Karpas-422 (cell line): ENCODE measurements around the gene GZMM. TPM values are rescaled to one million over a fixed set of nuclear protein-coding genes. Genes with fewer than 3 reads are reported as not detected.

Source experiments
- DNase-seq: peaks from one replicate; pipeline ENCODE4 v3.0.0-alpha.2; 2015
- H2AFZ ChIP-seq: fragments of 200-600 bp; sonication (generic); 2 replicates; pipeline ENCODE4 v1.6.1; 2014; ENCODE audit warnings: antibody characterized with exemption, low read length, mixed read lengths
- H3K27ac ChIP-seq: fragments of 200-600 bp; sonication (generic); 2 replicates; pipeline ENCODE4 v1.5.1; 2014; ENCODE audit warnings: mild to moderate bottlenecking, low read length, moderate library complexity
- H3K27me3 ChIP-seq: fragments of 200-600 bp; sonication (generic); 2 replicates; pipeline ENCODE4 v1.6.1; 2014; ENCODE audit warnings: low read length, mixed read lengths
- H3K36me3 ChIP-seq: fragments of 200-600 bp; sonication (generic); 2 replicates; pipeline ENCODE4 v1.6.1; 2014; ENCODE audit warnings: low read length, mixed read lengths; ENCODE audit not compliant: insufficient read depth
- H3K4me1 ChIP-seq: fragments of 200-600 bp; sonication (generic); 2 replicates; pipeline ENCODE4 v1.6.1; 2014; ENCODE audit warnings: mild to moderate bottlenecking, low read length, mixed read lengths
- H3K4me2 ChIP-seq: fragments of 200-600 bp; sonication (generic); 2 replicates; pipeline ENCODE4 v1.6.1; 2014; ENCODE audit warnings: low read length, low read depth, mild to moderate bottlenecking; ENCODE audit not compliant: poor library complexity, severe bottlenecking
- H3K4me3 ChIP-seq: fragments of 200-600 bp; sonication (generic); 2 replicates; pipeline ENCODE4 v1.5.1; 2014; ENCODE audit warnings: mild to moderate bottlenecking, antibody characterized with exemption, low read length, mixed read lengths
- H3K79me2 ChIP-seq: fragments of 200-600 bp; sonication (generic); 2 replicates; pipeline ENCODE4 v1.6.1; 2014; ENCODE audit warnings: mild to moderate bottlenecking, low read length, mixed read lengths
- H3K9ac ChIP-seq: fragments of 200-600 bp; sonication (generic); 2 replicates; pipeline ENCODE4 v1.6.0; 2014; ENCODE audit warnings: low read length
- H3K9me2 ChIP-seq: fragments of 200-600 bp; sonication (generic), shearing (Covaris generic); replicated peaks from 2 replicates; pipeline ENCODE4 v1.6.0; 2014; ENCODE audit warnings: mild to moderate bottlenecking, low read length, moderate library complexity; ENCODE audit not compliant: insufficient read depth
- H3K9me3 ChIP-seq: fragments of 300-700, 200-600 bp; sonication (generic); 2 replicates; pipeline ENCODE4 v1.6.1; 2014; ENCODE audit warnings: low read length, mixed read lengths
- H4K20me1 ChIP-seq: fragments of 200-600 bp; sonication (generic); 2 replicates; pipeline ENCODE4 v1.6.1; 2014; ENCODE audit warnings: mild to moderate bottlenecking, antibody characterized with exemption, low read length, low read depth; ENCODE audit not compliant: insufficient read depth
- total RNA-seq: library from RNA; depleted of rRNA; stranded (reverse); fragments of >200 nt; shearing (Covaris generic); gene quantifications from 2 replicates; pipeline ENCODE4 v1.2.3, GENCODE V29; 2014; ENCODE audit warnings: low replicate concordance; rRNA removed

GZMM gene
- total RNA-seq: 0.32 TPM in 1 of 2 replicates, not detected in the other

- Histone ChIP-seq H3K4me3 (no peak within 1 kb of the TSS), H3K9ac (no peak within 1 kb of the TSS), H3K79me2 (no peaks in the 10 kb centered on the region), H3K4me2 (no peak within 1 kb of the TSS), H3K9me2 (no peaks in the 10 kb centered on the region), H2AFZ (no peak within 1 kb of the TSS), H3K9me3 (no peaks in the 10 kb centered on the region), H3K27me3 (no peaks in the 10 kb centered on the region), H3K4me1 (no peaks in the 10 kb centered on the region), H3K36me3 (no peaks in the 10 kb centered on the region), H4K20me1 (no peaks in the 10 kb centered on the region), H3K27ac (no peak within 1 kb of the TSS)
- peak; percentile 72 for DNase-seq
These were observed at the start of gene GZMM for GRCh38 chr19:543910-544608. TSS of gene GZMM (plus strand) at chr19:544053. CDS start at chr19:544072, 19 bp downstream.

- H4K20me1 ChIP-seq: no peaks in the 10 kb centered on the region
- no peak overlapping the region for H3K9ac ChIP-seq
- H3K27ac ChIP-seq: no peak overlapping the region
- H3K9me3 ChIP-seq: peaks cover 4% of the 10 kb centered on the region
- no peak for DNase-seq
- H2AFZ ChIP-seq: no peak overlapping the region
- no peaks in the 10 kb centered on the region for H3K36me3 ChIP-seq
- no peak overlapping the region for H3K4me2 ChIP-seq
- peaks cover 7% of the 10 kb centered on the region for H3K4me1 ChIP-seq
- H3K9me2 ChIP-seq: no peaks in the 10 kb centered on the region
- no peaks in the 10 kb centered on the region for H3K27me3 ChIP-seq
- H3K79me2 ChIP-seq: no peaks in the 10 kb centered on the region
- no peak overlapping the region for H3K4me3 ChIP-seq
These were observed 49.4 kb upstream of the GZMM start for GRCh38 chr19:494171-495080.

GRCh38 chr19:495081-495401, 48.8 kb upstream of the GZMM start:
- Histone ChIP-seq H3K9me2 (no peaks in the 10 kb centered on the region), H3K4me3 (no peak overlapping the region), H2AFZ (no peak overlapping the region), H3K27ac (no peak overlapping the region), H3K27me3 (no peaks in the 10 kb centered on the region), H3K4me1 (peaks cover 4% of the 10 kb centered on the region; the same call in 1 of the 2 replicates), H4K20me1 (no peaks in the 10 kb centered on the region), H3K9ac (no peak overlapping the region), H3K9me3 (peaks cover 4% of the 10 kb centered on the region), H3K79me2 (no peaks in the 10 kb centered on the region), H3K4me2 (no peak overlapping the region), H3K36me3 (no peaks in the 10 kb centered on the region)
- no peak for DNase-seq

GRCh38 chr19:495402-496111, 48.3 kb upstream of the GZMM start:
- Histone ChIP-seq H3K36me3 (no peaks in the 10 kb centered on the region), H3K27ac (no peak overlapping the region), H4K20me1 (no peaks in the 10 kb centered on the region), H3K9me3 (peaks cover 4% of the 10 kb centered on the region; the same call in 1 of the 2 replicates), H3K4me2 (no peak overlapping the region), H3K79me2 (no peaks in the 10 kb centered on the region), H2AFZ (no peak overlapping the region), H3K4me1 (peaks cover 4% of the 10 kb centered on the region; the same call in 1 of the 2 replicates), H3K27me3 (no peaks in the 10 kb centered on the region), H3K9me2 (no peaks in the 10 kb centered on the region), H3K4me3 (no peak overlapping the region), H3K9ac (no peak overlapping the region)
- DNase-seq: no peak

- no peak within 1 kb of the TSS for H2AFZ ChIP-seq
- no peak within 1 kb of the TSS for H3K4me3 ChIP-seq
- H3K9me2 ChIP-seq: no peaks in the 10 kb centered on the region
- H3K9me3 ChIP-seq: peaks cover 4% of the 10 kb centered on the region; the same call in 1 of the 2 replicates
- H3K36me3 ChIP-seq: no peaks in the 10 kb centered on the region
- H3K27me3 ChIP-seq: no peaks in the 10 kb centered on the region
- no peak for DNase-seq
- no peak within 1 kb of the TSS for H3K27ac ChIP-seq
- H3K79me2 ChIP-seq: no peaks in the 10 kb centered on the region
- no peak within 1 kb of the TSS for H3K4me2 ChIP-seq
- no peaks in the 10 kb centered on the region for H4K20me1 ChIP-seq
- H3K4me1 ChIP-seq: peaks cover 4% of the 10 kb centered on the region; the same call in 1 of the 2 replicates
- H3K9ac ChIP-seq: no peak within 1 kb of the TSS
These were observed 47.7 kb upstream of the GZMM start, which contains the start of gene MADCAM1 for GRCh38 chr19:496112-496665. TSS of gene MADCAM1 (plus strand) at chr19:496486. CDS start at chr19:496500, 14 bp downstream.

GRCh38 chr19:496986-497385, 46.9 kb upstream of the GZMM start:
- Histone ChIP-seq H3K4me3 (no peak overlapping the region), H3K4me1 (peaks cover 4% of the 10 kb centered on the region; the same call in 1 of the 2 replicates), H3K79me2 (no peaks in the 10 kb centered on the region), H3K9me3 (peaks cover 4% of the 10 kb centered on the region; the same call in 1 of the 2 replicates), H2AFZ (no peak overlapping the region), H3K27me3 (no peaks in the 10 kb centered on the region), H4K20me1 (no peaks in the 10 kb centered on the region), H3K9me2 (no peaks in the 10 kb centered on the region), H3K4me2 (no peak overlapping the region), H3K36me3 (no peaks in the 10 kb centered on the region), H3K9ac (no peak overlapping the region), H3K27ac (no peak overlapping the region)
- no peak for DNase-seq

- Histone ChIP-seq H3K4me1 (peaks cover 4% of the 10 kb centered on the region; the same call in 1 of the 2 replicates), H3K79me2 (no peaks in the 10 kb centered on the region), H3K4me2 (no peak overlapping the region), H3K36me3 (no peaks in the 10 kb centered on the region), H3K27me3 (no peaks in the 10 kb centered on the region), H3K27ac (no peak overlapping the region), H3K9ac (no peak overlapping the region), H4K20me1 (no peaks in the 10 kb centered on the region), H2AFZ (no peak overlapping the region), H3K9me3 (peaks cover 4% of the 10 kb centered on the region; the same call in 1 of the 2 replicates), H3K9me2 (no peaks in the 10 kb centered on the region), H3K4me3 (no peak overlapping the region)
- DNase-seq: peak; percentile 31
These were observed 46.4 kb upstream of the GZMM start for GRCh38 chr19:497491-497868.
